A549 (cell line): ENCODE data around the gene MUC2. TPM values are rescaled to one million over a fixed set of nuclear protein-coding genes. Genes with fewer than 3 reads are reported as not detected.

Experiments used
- ATAC-seq, 2 experiments: fragments of 200-7000 bp in 1 of 2; fragments of >200 bp in 1 of 2; cut with Nextera tagmentation in 1 of 2; cut with Tn5 transposase in 1 of 2; 3 replicates each; pipeline versions ENCODE4 v1.8.0 to v1.9.1; 2018 to 2020; ENCODE audit warnings: mild to moderate bottlenecking in 1 of 2, moderate library complexity in 1 of 2
- CTCF ChIA-PET: fragments of 300-600 bp; sonication (Branson Sonifier 250); formaldehyde crosslinking; extraction: SDS; loops from one replicate; lab custom pipeline; 2021; ENCODE audit warnings: antibody characterized with exemption, inconsistent platforms; lab: Yijun Ruan, JAX
- POLR2A ChIA-PET: fragments of 350-600 bp; formaldehyde crosslinking; extraction: SDS; loops from one replicate; lab custom pipeline; 2021; ENCODE audit warnings: antibody characterized with exemption, inconsistent platforms; lab: Yijun Ruan, JAX
- DNase-seq, 2 experiments: peaks; one replicate each; pipeline versions ENCODE4 v3.0.0 to v3.0.0-alpha.2; 2011 to 2016; ENCODE audit warnings: low read depth in 1 of 2, low spot score in 1 of 2
- FAIRE-seq: peaks from 2 replicates; lab custom pipeline; 2011; peaks lifted over from hg19 to GRCh38; lab: Jason Lieb, UNC
- H3K27ac ChIP-seq, 2 experiments: fragments of >200 bp; sonication (Bioruptor Twin); formaldehyde crosslinking; 3 replicates each; pipeline ENCODE4 v1.5.1; 2016 to 2017
- H3K4me1 ChIP-seq: fragments of >200 bp; sonication (Bioruptor Twin); formaldehyde crosslinking; 3 replicates; pipeline ENCODE4 v1.6.1; 2016
- H3K4me2 ChIP-seq: fragments of >200 bp; sonication (Bioruptor Twin); formaldehyde crosslinking; 3 replicates; pipeline ENCODE4 v1.6.1; 2016
- H3K4me3 ChIP-seq: fragments of >200 bp; sonication (Bioruptor Twin); formaldehyde crosslinking; 3 replicates; pipeline ENCODE4 v1.5.1; 2016
- H3K9me3 ChIP-seq: fragments of >200 bp; sonication (Bioruptor Twin); formaldehyde crosslinking; 3 replicates; pipeline ENCODE4 v1.6.1; 2016
- CBX2 ChIP-seq: fragments of 200-600 bp; sonication (generic); IDR thresholded peaks from 2 replicates; pipeline ENCODE4 v1.6.1; 2016; ENCODE audit warnings: low read depth, mild to moderate bottlenecking, borderline replicate concordance
- CBX8 ChIP-seq: fragments of 200-600 bp; sonication (generic); IDR thresholded peaks from 2 replicates; pipeline ENCODE4 v1.6.1; 2016
- CEBPB ChIP-seq, 2 experiments: fragments of >200 bp in 1 of 2; sonication (Bioruptor Twin) in 1 of 2; formaldehyde crosslinking in 1 of 2; IDR thresholded peaks; 2 replicates each; pipeline ENCODE4 v1.6.1; 2012 to 2016
- CHD2 ChIP-seq: fragments of 150-350 bp; IDR thresholded peaks from 2 replicates; pipeline ENCODE4 v1.6.1; 2014; ENCODE audit warnings: low read length; ENCODE audit not compliant: partially characterized antibody
- CHD4 ChIP-seq: fragments of 200-600 bp; sonication (generic); IDR thresholded peaks from 2 replicates; pipeline ENCODE4 v1.6.1; 2016; ENCODE audit warnings: antibody characterized with exemption, mild to moderate bottlenecking, borderline replicate concordance
- EHF ChIP-seq: fragments of 250-450 bp; sonication (Bioruptor Pico); IDR thresholded peaks from 2 replicates; pipeline ENCODE4 v1.5.0; 2020; ENCODE audit warnings: mild to moderate bottlenecking
- EP300 ChIP-seq, 2 experiments: fragments of >200 bp; sonication (Bioruptor Twin); formaldehyde crosslinking; IDR thresholded peaks; 2 replicates in 1 of 2; 3 replicates in 1 of 2; pipeline ENCODE4 v1.6.1; 2016 to 2017
- FOSL2 ChIP-seq, 2 experiments: fragments of 450-650 bp in 1 of 2; fragments of >200 bp in 1 of 2; sonication (Bioruptor Twin) in 1 of 2; formaldehyde crosslinking; IDR thresholded peaks; 2 replicates each; pipeline versions ENCODE4 v1.5.0 to v1.6.1; 2016 to 2020; ENCODE audit warnings: mild to moderate bottlenecking in 1 of 2, moderate library complexity in 1 of 2
- FOXS1 ChIP-seq: fragments of 250-450 bp; sonication (Bioruptor Pico); IDR thresholded peaks from 2 replicates; pipeline ENCODE4 v1.5.0; 2020; ENCODE audit warnings: mild to moderate bottlenecking, moderate library complexity
- GATA3 ChIP-seq: IDR thresholded peaks from 2 replicates; pipeline ENCODE4 v1.6.1; 2012; ENCODE audit warnings: borderline replicate concordance
- HDAC2 ChIP-seq: fragments of 200-600 bp; sonication (generic); IDR thresholded peaks from 2 replicates; pipeline ENCODE4 v1.6.1; 2016
- HOXB5 ChIP-seq: fragments of 250-450 bp; sonication (Bioruptor Pico); IDR thresholded peaks from 2 replicates; pipeline ENCODE4 v1.5.0; 2020; ENCODE audit warnings: mild to moderate bottlenecking, moderate library complexity
- JUN ChIP-seq, 2 experiments: fragments of >200 bp; sonication (Bioruptor Twin); formaldehyde crosslinking; IDR thresholded peaks; 2 replicates in 1 of 2; 3 replicates in 1 of 2; pipeline ENCODE4 v1.6.1; 2016 to 2017
- JUNB ChIP-seq: fragments of >200 bp; sonication (Bioruptor Twin); formaldehyde crosslinking; IDR thresholded peaks from 2 replicates; pipeline ENCODE4 v1.6.1; 2016
- KDM1A ChIP-seq: fragments of 200-600 bp; sonication (generic); IDR thresholded peaks from 2 replicates; pipeline ENCODE4 v1.6.1; 2016; ENCODE audit warnings: low read depth, mild to moderate bottlenecking
- KDM5A ChIP-seq: fragments of 200-600 bp; sonication (generic); IDR thresholded peaks from 2 replicates; pipeline ENCODE4 v1.6.1; 2016; ENCODE audit warnings: antibody characterized with exemption, mild to moderate bottlenecking
- MAFK ChIP-seq: fragments of 450-650 bp; IDR thresholded peaks from 2 replicates; pipeline ENCODE4 v1.6.1; 2014; ENCODE audit not compliant: partially characterized antibody
- MAZ ChIP-seq: fragments of 150-350 bp; IDR thresholded peaks from 2 replicates; pipeline ENCODE4 v1.6.1; 2014; ENCODE audit warnings: antibody characterized with exemption, low read depth, low read length, borderline replicate concordance
- MYC ChIP-seq: IDR thresholded peaks from 2 replicates; pipeline ENCODE4 v1.6.1; 2012; ENCODE audit warnings: mild to moderate bottlenecking, inconsistent platforms, low read length, improper control_type of control experiment, borderline replicate concordance
- NFE2L2 ChIP-seq: fragments of 150-350 bp; conservative IDR thresholded peaks from 2 replicates; pipeline ENCODE4 v1.6.1; 2014; ENCODE audit warnings: low read length
- NPAS2 ChIP-seq: fragments of 250-450 bp; sonication (Bioruptor Pico); IDR thresholded peaks from 2 replicates; pipeline ENCODE4 v1.8.0; 2022; ENCODE audit warnings: mild to moderate bottlenecking, moderate library complexity, borderline replicate concordance
- RARB ChIP-seq: fragments of 250-450 bp; sonication (Bioruptor Pico); IDR thresholded peaks from 2 replicates; pipeline ENCODE4 v1.8.0; 2021; ENCODE audit warnings: mild to moderate bottlenecking, moderate library complexity
- RNF2 ChIP-seq: fragments of 200-600 bp; sonication (generic); IDR thresholded peaks from 2 replicates; pipeline ENCODE4 v1.6.1; 2016; ENCODE audit warnings: low read depth, mild to moderate bottlenecking, antibody characterized with exemption, moderate library complexity, borderline replicate concordance
- SMC3 ChIP-seq: fragments of >200 bp; sonication (Bioruptor Twin); formaldehyde crosslinking; IDR thresholded peaks from 3 replicates; pipeline ENCODE4 v1.6.1; 2018; ENCODE audit warnings: inconsistent platforms
- TFCP2L1 ChIP-seq: fragments of 250-450 bp; sonication (Bioruptor Pico); IDR thresholded peaks from 2 replicates; pipeline ENCODE4 v1.5.0; 2021; ENCODE audit warnings: mild to moderate bottlenecking
- ZNF302 ChIP-seq: fragments of 250-450 bp; sonication (Bioruptor Pico); IDR thresholded peaks from 2 replicates; pipeline ENCODE4 v1.9.0; 2021; ENCODE audit warnings: inconsistent platforms, mild to moderate bottlenecking, moderate library complexity
- ZSCAN20 ChIP-seq: fragments of 250-450 bp; sonication (Bioruptor Pico); IDR thresholded peaks from 2 replicates; pipeline ENCODE4 v1.8.0; 2022; ENCODE audit warnings: mild to moderate bottlenecking, moderate library complexity
- WGBS: methylation state at CpG from one replicate; pipeline ENCODE4 v1.1.6; 2017; ENCODE audit errors: missing lambda C conversion rate; 5-methylcytosine and 5-hydroxymethylcytosine counted together
- polyA plus RNA-seq, 4 experiments: library from polyadenylated mRNA; depleted of rRNA in 3 of 4; stranded (reverse); fragments of >200 nt; fragmentation: RNase III in 1 of 4; extraction: RNeasy Plus Mini Kit Qiagen cat#74134 plus additional on column Dnase treatment in 1 of 4; gene quantifications; 2 replicates in 3 of 4; 3 replicates in 1 of 4; pipeline ENCODE4 v1.2.3, GENCODE V29; 2011 to 2017
- TF ChIP-seq, protein P1 (sequence below): fragments of 450-650 bp; IDR thresholded peaks from 2 replicates; pipeline ENCODE4 v1.6.1; 2014; ENCODE audit warnings: antibody characterized with exemption
- TF ChIP-seq, protein P2 (sequence below): fragments of >200 bp; sonication (Bioruptor Twin); formaldehyde crosslinking; IDR thresholded peaks from 2 replicates; pipeline ENCODE4 v1.6.1; 2016
- TF ChIP-seq, protein P3 (sequence below): IDR thresholded peaks from 2 replicates; pipeline ENCODE4 v1.6.1; 2012
- TF ChIP-seq, protein P4 (sequence below): fragments of >200 bp; sonication (Bioruptor Twin); formaldehyde crosslinking; IDR thresholded peaks from 3 replicates; pipeline ENCODE4 v1.5.1; 2016
- TF ChIP-seq, protein P5 (sequence below): IDR thresholded peaks from 2 replicates; pipeline ENCODE4 v1.6.1; 2012

Gene MUC2
- polyA plus RNA-seq, 2 of the 4 experiments (the other 2 are of a cell fraction): 0.01 to 0.03 TPM

DNA sequence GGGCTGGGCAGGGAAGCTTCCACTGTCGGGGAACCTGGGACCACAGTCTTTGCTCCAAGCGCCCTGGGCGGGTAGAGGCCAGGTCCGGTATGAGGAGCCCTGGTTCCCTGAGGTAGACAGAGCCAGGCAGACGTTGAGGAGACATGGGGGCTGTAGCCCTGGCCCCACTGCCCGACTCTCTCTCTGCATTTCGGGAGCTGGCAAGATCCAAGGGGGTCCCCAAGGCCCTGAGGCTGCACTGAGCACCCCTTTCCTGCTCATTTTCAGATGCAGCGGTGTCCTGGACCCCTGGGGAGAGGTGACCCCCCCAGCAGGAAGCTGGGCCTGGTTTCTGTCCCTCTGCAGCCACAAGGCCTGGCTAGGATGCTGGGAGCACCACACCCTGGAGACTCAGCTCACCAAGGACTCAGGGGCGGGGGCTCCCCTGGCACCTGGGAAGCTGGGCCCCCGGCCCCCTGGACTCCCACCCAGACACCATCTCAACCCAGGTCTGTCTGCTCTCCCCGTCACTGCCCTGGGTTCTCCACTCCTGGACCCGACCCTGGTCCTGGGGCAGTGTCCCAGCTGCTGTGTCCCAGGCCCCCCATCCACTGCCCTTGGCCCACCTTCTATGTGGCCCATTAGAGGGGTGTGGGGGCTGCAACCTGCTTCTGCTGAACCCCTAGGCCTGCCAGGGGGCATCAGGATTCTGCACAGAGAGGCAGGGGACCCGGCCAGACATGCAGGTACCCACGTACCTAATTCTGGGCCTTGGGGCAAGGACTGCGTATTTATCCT, 23.1 kb upstream of the MUC2 start:
- peak in 1 of 2 experiments; percentile 3; a peak in 3 of 6 replicates for ATAC-seq

DNA sequence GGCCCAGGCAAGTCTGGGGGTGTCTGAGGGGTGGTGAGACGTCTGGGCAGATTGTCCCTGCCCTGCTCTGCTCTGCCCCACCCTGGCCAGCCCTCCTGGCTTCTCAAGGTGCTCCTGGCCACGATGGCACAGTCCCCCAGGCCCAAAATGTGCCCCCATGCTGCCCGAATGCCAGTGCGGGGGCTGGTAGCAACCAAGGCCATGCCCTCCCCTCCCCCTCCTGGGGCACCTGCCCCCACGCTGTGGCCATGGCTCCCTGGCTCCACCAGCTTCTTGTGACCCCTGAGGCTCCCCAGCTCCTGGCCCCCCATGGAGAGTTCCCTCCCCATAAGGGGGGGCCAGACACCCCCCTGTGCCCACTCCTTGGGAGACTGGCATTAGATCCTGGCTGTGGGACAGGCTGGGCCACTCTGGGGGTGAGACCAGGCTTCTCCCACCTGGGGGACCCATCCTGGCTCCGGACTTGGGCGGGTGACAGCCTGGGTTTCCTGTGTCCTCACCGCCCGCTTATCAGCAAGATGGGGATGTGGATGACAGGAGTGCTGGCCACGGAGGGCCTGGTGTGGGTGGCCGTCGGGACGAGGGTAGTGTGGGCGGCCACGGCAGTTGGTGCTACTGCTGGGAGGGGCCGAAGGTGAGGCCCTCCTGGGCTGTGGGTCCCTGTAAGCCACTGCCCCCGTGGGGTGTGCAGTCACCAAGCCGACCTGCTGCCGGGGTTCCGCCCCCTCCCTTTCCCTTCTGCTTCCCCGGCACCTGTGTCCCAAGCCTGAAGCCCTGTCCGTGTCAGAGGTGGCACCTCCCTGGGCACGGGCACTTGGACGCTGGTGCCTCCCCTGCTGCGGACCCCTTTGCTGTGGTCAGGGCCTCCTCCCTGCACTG, 22.3 kb upstream of the MUC2 start:
- Histone ChIP-seq H3K4me2 (no peak overlapping the region), H3K27ac (peak overlapping the region; percentile 30 to 81; a peak in 5 of 6 replicates), H3K4me3 (no peak overlapping the region), H3K9me3 (no peaks in the 10 kb centered on the region), H3K4me1 (peaks cover 48% of the 10 kb centered on the region)
- 89% methylated on average over 14 of the region's 25 CpGs for WGBS
- CTCF ChIA-PET: interaction anchor here (0.7 to 3.9 kb wide), 34 partner anchors 9 to 205 kb away, joined by 3 to 40 read pairs (median 9); partner anchors contain the start of genes AP2A2 and MUC6
- ATAC-seq (no peak), FAIRE-seq (no peak), DNase-seq (no peak)
- POLR2A ChIA-PET: no interaction called here
- no peak for TF ChIP-seq ZNF302
- no peak for TF ChIP-seq CHD4
- no peak for TF ChIP-seq GATA3
- no peak for TF ChIP-seq MAZ
- no peak for TF ChIP-seq CBX2
- TF ChIP-seq ZSCAN20 (CRISPR knock-in tag): no peak
- TF ChIP-seq RARB: no peak
- TF ChIP-seq HOXB5 (CRISPR knock-in tag): no peak
- no peak for TF ChIP-seq MAFK
- no peak for TF ChIP-seq MYC
- no peak for TF ChIP-seq CEBPB (IDR thresholded peaks at IDR 0.05)
- TF ChIP-seq CHD2: no peak
- TF ChIP-seq, protein P1, sequence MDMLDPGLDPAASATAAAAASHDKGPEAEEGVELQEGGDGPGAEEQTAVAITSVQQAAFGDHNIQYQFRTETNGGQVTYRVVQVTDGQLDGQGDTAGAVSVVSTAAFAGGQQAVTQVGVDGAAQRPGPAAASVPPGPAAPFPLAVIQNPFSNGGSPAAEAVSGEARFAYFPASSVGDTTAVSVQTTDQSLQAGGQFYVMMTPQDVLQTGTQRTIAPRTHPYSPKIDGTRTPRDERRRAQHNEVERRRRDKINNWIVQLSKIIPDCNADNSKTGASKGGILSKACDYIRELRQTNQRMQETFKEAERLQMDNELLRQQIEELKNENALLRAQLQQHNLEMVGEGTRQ: no peak
- TF ChIP-seq FOSL2 (IDR thresholded peaks at IDR 0.05): no peak
- TF ChIP-seq FOSL2 (CRISPR knock-in tag; IDR thresholded peaks at IDR 0.05): no peak
- TF ChIP-seq EHF (CRISPR knock-in tag): no peak
- no peak for TF ChIP-seq JUN (IDR thresholded peaks at IDR 0.05)
- no peak for TF ChIP-seq TFCP2L1 (CRISPR knock-in tag)
- TF ChIP-seq, protein P2, sequence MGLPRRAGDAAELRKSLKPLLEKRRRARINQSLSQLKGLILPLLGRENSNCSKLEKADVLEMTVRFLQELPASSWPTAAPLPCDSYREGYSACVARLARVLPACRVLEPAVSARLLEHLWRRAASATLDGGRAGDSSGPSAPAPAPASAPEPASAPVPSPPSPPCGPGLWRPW: no peak

More for the DNA sequence above, 23.1 kb upstream of the MUC2 start:
- Histone ChIP-seq H3K4me2 (no peak overlapping the region; the same call in 1 of the 3 replicates), H3K27ac (peak overlapping the region; percentile 30 to 81; a peak in 5 of 6 replicates), H3K4me3 (no peak overlapping the region), H3K9me3 (no peaks in the 10 kb centered on the region), H3K4me1 (peaks cover 43% of the 10 kb centered on the region)
- DNase-seq (no peak), FAIRE-seq (no peak)
- TF ChIP-seq NFE2L2 (no peak), RARB (no peak), KDM1A (no peak), RNF2 (no peak), FOXS1 (CRISPR knock-in tag) (no peak), ZSCAN20 (CRISPR knock-in tag) (no peak), CBX8 (no peak), SMC3 (no peak; the same call in 2 of the 3 replicates), JUNB (no peak), HDAC2 (no peak), KDM5A (no peak), CHD4 (no peak), CBX2 (no peak), MYC (no peak; the same call in 1 of the 2 replicates), NPAS2 (CRISPR knock-in tag) (no peak), EP300 (IDR thresholded peaks at IDR 0.05) (no peak)
- TF ChIP-seq, protein P2: no peak
- TF ChIP-seq, protein P3, sequence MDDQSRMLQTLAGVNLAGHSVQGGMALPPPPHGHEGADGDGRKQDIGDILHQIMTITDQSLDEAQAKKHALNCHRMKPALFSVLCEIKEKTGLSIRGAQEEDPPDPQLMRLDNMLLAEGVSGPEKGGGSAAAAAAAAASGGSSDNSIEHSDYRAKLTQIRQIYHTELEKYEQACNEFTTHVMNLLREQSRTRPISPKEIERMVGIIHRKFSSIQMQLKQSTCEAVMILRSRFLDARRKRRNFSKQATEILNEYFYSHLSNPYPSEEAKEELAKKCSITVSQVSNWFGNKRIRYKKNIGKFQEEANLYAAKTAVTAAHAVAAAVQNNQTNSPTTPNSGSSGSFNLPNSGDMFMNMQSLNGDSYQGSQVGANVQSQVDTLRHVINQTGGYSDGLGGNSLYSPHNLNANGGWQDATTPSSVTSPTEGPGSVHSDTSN: no peak
- TF ChIP-seq, protein P4, sequence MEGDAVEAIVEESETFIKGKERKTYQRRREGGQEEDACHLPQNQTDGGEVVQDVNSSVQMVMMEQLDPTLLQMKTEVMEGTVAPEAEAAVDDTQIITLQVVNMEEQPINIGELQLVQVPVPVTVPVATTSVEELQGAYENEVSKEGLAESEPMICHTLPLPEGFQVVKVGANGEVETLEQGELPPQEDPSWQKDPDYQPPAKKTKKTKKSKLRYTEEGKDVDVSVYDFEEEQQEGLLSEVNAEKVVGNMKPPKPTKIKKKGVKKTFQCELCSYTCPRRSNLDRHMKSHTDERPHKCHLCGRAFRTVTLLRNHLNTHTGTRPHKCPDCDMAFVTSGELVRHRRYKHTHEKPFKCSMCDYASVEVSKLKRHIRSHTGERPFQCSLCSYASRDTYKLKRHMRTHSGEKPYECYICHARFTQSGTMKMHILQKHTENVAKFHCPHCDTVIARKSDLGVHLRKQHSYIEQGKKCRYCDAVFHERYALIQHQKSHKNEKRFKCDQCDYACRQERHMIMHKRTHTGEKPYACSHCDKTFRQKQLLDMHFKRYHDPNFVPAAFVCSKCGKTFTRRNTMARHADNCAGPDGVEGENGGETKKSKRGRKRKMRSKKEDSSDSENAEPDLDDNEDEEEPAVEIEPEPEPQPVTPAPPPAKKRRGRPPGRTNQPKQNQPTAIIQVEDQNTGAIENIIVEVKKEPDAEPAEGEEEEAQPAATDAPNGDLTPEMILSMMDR: no peak; the same call in 2 of the 3 replicates
- TF ChIP-seq, protein P5, sequence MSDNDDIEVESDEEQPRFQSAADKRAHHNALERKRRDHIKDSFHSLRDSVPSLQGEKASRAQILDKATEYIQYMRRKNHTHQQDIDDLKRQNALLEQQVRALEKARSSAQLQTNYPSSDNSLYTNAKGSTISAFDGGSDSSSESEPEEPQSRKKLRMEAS: no peak
- WGBS: 57% methylated on average over 4 of the region's 15 CpGs
- CTCF ChIA-PET: interaction anchor here (0.7 to 3.9 kb wide), 44 partner anchors 9 to 208 kb away, joined by 3 to 40 read pairs (median 8); partner anchors contain the start of genes AP2A2, MUC2, MUC6 and TSPAN4
- POLR2A ChIA-PET: no interaction called here
